GM12891 (cell line): Measurements from ENCODE around the gene ZNF267.
A peak's percentile ranks its signal among the peaks of the same experiment; 100 is the strongest.
"Not testable (repeated sequence)": the region's sequence is repeated elsewhere in the genome, so short reads cannot be mapped to it uniquely, and the experiment has no call there.

Experiments used
- DNase-seq: peaks from one replicate; pipeline ENCODE4 v3.0.0; 2011; ENCODE audit warnings: low spot score; ENCODE audit not compliant: insufficient read length
- FAIRE-seq: peaks from 2 replicates; lab custom pipeline; 2011; peaks lifted over from hg19 to GRCh38; lab: Jason Lieb, UNC
- PAX5 ChIP-seq: IDR thresholded peaks from 2 replicates; pipeline ENCODE4 v1.6.1; 2011; ENCODE audit warnings: low read length, moderate library complexity, mild to moderate bottlenecking; ENCODE audit not compliant: insufficient read depth, severe bottlenecking
- POLR2A ChIP-seq: IDR thresholded peaks from 2 replicates; pipeline ENCODE4 v1.6.1; 2011; ENCODE audit warnings: low read depth, low read length, control low read depth
- POLR2AphosphoS5 ChIP-seq: IDR thresholded peaks from 2 replicates; pipeline ENCODE4 v1.6.1; 2011; ENCODE audit warnings: low read depth, low read length, control low read depth
- POU2F2 ChIP-seq: IDR thresholded peaks from 2 replicates; pipeline ENCODE4 v1.6.1; 2011; ENCODE audit warnings: low read depth, mild to moderate bottlenecking, control low read depth, low read length, moderate library complexity
- SPI1 ChIP-seq: IDR thresholded peaks from 2 replicates; pipeline ENCODE4 v1.6.1; 2011; ENCODE audit warnings: low read depth, low read length, control low read depth
- TAF1 ChIP-seq: IDR thresholded peaks from 2 replicates; pipeline ENCODE4 v1.6.1; 2011; ENCODE audit warnings: low read depth, low read length, control low read depth

The ZNF267 gene

DNA sequence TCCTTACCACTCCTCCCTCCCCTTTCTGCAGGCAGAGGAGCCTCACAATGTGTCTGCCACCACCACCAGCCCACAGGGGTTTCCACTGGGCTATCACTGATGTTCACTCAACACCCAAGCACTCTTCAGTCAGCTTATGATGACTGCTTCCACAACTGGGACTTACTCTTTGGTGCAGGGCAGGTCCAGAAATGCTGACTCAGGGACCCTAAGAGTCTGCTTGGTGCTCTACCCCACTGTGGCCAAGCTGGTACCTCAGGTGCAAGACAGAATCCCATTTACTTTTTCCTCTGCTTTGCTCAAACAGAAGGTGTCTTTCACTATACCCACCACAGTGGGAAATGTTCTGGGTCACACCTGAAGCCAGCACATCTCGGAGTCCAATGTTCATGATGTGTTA is 40.1 kb downstream of the ZNF267 start:
- DNase-seq: no peak
- FAIRE-seq: no peak
- 0 out of 2 replicates have a peak, but pooled peaks have one; percentile 30 for TF ChIP-seq POLR2AphosphoS5
- no peak for TF ChIP-seq SPI1

DNA sequence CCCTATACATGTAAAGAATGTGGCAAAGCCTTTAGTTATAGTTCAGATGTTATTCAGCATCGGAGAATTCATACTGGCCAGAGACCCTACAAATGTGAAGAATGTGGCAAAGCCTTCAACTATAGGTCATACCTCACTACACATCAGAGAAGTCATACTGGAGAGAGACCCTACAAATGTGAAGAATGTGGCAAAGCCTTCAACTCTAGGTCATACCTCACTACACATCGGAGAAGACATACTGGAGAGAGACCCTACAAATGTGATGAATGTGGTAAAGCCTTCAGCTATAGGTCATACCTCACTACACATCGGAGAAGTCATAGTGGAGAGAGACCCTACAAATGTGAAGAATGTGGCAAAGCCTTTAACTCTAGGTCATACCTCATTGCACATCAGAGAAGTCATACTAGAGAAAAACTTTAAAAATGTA is 42.5 kb downstream of the ZNF267 start:
- TF ChIP-seq POU2F2 (no peak), POLR2AphosphoS5 (peak; percentile 58; the same call in 1 of the 2 replicates), POLR2A (peak; percentile 48; the same call in 1 of the 2 replicates)
- FAIRE-seq (no peak), DNase-seq (no peak)

DNA sequence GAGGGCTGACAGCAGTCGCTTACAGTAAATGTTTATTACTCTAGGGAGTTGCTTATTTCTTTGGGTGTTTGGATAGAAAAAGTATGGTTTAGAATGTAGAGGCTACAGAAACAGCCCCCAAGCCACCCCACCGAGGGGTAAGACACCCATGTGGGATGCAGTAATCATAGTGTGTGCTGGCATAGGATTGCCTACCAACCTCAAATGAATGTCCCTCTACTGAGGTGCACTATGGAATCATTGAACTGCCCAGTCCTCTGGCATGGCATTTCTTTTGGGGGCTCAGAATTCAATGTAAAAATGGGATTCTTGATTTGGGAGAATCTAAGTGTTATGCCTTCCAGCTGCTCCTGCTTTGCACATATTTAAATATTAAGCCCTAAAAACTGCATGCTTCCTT is 46.8 kb downstream of the ZNF267 start:
- TF ChIP-seq POU2F2 (peak; percentile 32; the same call in 1 of the 2 replicates), POLR2AphosphoS5 (peak; percentile 69), POLR2A (peak; percentile 48; the same call in 1 of the 2 replicates), PAX5 (no peak), SPI1 (no peak), TAF1 (no peak)
- FAIRE-seq (no peak), DNase-seq (no peak)

DNA sequence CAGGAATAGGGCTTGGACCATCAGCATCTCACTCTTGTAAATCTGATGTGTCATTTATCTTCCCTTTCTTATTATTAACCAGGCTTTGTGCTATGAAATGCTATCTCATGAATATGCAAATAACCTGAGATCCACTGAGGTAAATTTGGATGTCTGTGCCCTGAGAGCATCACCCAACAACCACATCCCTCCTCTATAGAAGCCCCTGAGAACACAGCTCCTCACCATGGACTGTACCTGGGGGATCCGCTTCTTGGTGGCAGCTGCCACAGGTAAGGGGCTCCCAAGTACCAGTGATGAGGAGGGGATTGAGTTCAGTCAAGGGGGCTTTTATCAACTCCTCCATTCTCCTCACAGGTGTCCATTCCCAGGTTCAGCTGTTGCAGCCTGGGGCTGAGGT is 78.2 kb downstream of the ZNF267 start:
- not testable (repeated sequence) for DNase-seq, FAIRE-seq

GRCh38 chr16:31952206-31952605 is 78.6 kb downstream of the ZNF267 start:
- not testable (repeated sequence) for DNase-seq, FAIRE-seq

DNA sequence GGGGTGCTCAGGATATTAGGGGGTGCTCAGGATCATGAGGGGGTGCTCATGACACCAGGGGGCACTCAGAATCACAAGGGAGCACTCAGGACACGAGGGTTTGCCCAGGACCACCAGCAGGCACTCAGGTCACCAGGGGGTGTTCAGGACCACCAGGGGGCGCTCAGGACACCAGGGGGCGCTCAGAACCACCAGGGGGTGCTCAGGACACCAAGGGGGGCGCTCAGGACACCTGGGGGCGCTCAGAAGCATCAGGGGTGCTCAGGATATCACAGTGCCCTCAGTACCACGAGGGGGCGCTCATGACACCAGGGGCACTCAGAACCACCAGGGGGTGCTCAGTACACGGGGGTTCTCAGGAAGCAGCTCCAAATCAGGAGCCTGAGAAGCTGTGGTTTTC is 82.6 kb downstream of the ZNF267 start:
- not testable (repeated sequence) for FAIRE-seq, DNase-seq

DNA sequence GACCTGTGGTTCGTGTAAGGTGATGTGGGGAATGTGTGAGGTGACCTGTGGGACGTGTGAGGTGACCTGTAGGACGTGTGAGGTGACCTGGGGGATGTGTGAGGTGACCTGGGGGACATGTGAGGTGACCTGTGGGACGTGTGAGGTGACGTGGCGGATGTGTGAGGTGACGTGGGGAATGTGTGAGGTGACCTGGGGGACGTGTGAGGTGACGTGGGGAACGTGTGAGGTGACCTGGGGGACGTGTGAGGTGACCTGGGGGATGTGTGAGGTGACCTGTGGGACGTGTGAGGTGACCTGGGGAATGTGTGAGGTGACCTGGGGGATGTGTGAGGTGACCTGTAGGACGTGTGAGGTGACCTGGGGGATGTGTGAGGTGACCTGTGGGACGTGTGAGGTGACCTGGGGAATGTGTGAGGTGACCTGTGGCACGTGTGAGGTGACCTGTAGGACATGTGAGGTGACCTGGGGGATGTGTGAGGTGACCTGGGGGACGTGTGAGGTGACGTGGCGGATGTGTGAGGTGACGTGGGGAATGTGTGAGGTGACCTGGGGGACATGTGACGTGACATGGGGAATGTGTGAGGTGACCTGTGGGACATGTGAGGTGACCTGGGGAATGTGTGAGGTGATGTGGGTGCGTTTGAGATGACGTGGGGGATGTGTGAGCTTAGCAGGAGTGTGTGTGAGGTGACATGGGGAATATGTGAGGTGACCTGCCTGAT is 86.7 kb downstream of the ZNF267 start:
- not testable (repeated sequence) for FAIRE-seq, DNase-seq
